ENCODE results near the gene BPNT1.

BPNT1 gene

GRCh38 chr1:220089650-220090556 lies at the start of gene BPNT1:
TSS of gene BPNT1 (minus strand) at chr1:220089788. CDS start at chr1:220079846, 9,942 bp downstream.
- Histone ChIP-seq H4K20me1 (no peaks in the 10 kb centered on the region), H3K9me3 (no peaks in the 10 kb centered on the region), H3K9ac (peak within 1 kb of the TSS; percentile 74), H3K27me3 (no peaks in the 10 kb centered on the region), H3K4me2 (peak within 1 kb of the TSS; percentile 79), H3K4me1 (peaks cover 24% of the 10 kb centered on the region), H3K4me3 (peak within 1 kb of the TSS; percentile 72), H3K36me3 (peaks cover 7% of the 10 kb centered on the region; the same call in 1 of the 2 replicates), H3K27ac (peak within 1 kb of the TSS; percentile 55)
- no peak for TF ChIP-seq Cebpa-rat (IDR thresholded peaks at IDR 0.05)

- H3K27me3 ChIP-seq: no peaks in the 10 kb centered on the region
- peaks cover 85% of the 10 kb centered on the region for H3K36me3 ChIP-seq
- H4K20me1 ChIP-seq: no peaks in the 10 kb centered on the region
- H3K9me3 ChIP-seq: no peaks in the 10 kb centered on the region
- no peak overlapping the region for H3K4me3 ChIP-seq
- peak overlapping the region; percentile 47 for H3K4me2 ChIP-seq
- no peak for TF ChIP-seq Cebpa-rat (IDR thresholded peaks at IDR 0.05)
- no peak overlapping the region; the same call in 1 of the 2 replicates for H3K9ac ChIP-seq
- H3K4me1 ChIP-seq: peaks cover 21% of the 10 kb centered on the region
- peak overlapping the region; percentile 7; the same call in 1 of the 2 replicates for H3K27ac ChIP-seq
These were observed 47.6 kb upstream of the BPNT1 start for GRCh38 chr1:220137019-220137786.

- TF ChIP-seq Cebpa-rat (IDR thresholded peaks at IDR 0.05): no peak
- H3K4me1 ChIP-seq: peaks cover 21% of the 10 kb centered on the region
- no peaks in the 10 kb centered on the region for H4K20me1 ChIP-seq
- H3K27ac ChIP-seq: no peak overlapping the region
- no peak overlapping the region for H3K9ac ChIP-seq
- H3K36me3 ChIP-seq: peaks cover 85% of the 10 kb centered on the region
- no peak overlapping the region for H3K4me3 ChIP-seq
- no peak overlapping the region for H3K4me2 ChIP-seq
- no peaks in the 10 kb centered on the region for H3K9me3 ChIP-seq
- no peaks in the 10 kb centered on the region for H3K27me3 ChIP-seq
These were observed 46.2 kb upstream of the BPNT1 start for GRCh38 chr1:220135755-220136154.

GRCh38 chr1:220129479-220130210 lies 40.1 kb upstream of the BPNT1 start:
- H3K36me3 ChIP-seq: peaks cover 85% of the 10 kb centered on the region
- H3K4me3 ChIP-seq: no peak overlapping the region

GRCh38 chr1:220127076-220127475 lies 37.5 kb upstream of the BPNT1 start:
- Histone ChIP-seq H3K9ac (no peak overlapping the region), H3K4me2 (no peak overlapping the region), H4K20me1 (no peaks in the 10 kb centered on the region), H3K36me3 (peaks cover 67% of the 10 kb centered on the region), H3K27ac (no peak overlapping the region), H3K4me3 (no peak overlapping the region), H3K9me3 (peaks cover 4% of the 10 kb centered on the region; the same call in 1 of the 2 replicates), H3K27me3 (no peaks in the 10 kb centered on the region), H3K4me1 (no peaks in the 10 kb centered on the region)
- TF ChIP-seq Cebpa-rat (IDR thresholded peaks at IDR 0.05): no peak

More at GRCh38 chr1:220129479-220130210, 40.1 kb upstream of the BPNT1 start:
- Histone ChIP-seq H3K27ac (no peak overlapping the region), H4K20me1 (no peaks in the 10 kb centered on the region), H3K4me1 (no peaks in the 10 kb centered on the region), H3K9me3 (peaks cover 4% of the 10 kb centered on the region; the same call in 1 of the 2 replicates), H3K4me2 (no peak overlapping the region), H3K27me3 (no peaks in the 10 kb centered on the region), H3K9ac (no peak overlapping the region)
- TF ChIP-seq Cebpa-rat (IDR thresholded peaks at IDR 0.05): no peak

- Histone ChIP-seq H3K4me3 (no peak overlapping the region), H3K4me1 (no peaks in the 10 kb centered on the region), H3K36me3 (peaks cover 50% of the 10 kb centered on the region), H3K27me3 (no peaks in the 10 kb centered on the region), H3K4me2 (no peak overlapping the region), H4K20me1 (no peaks in the 10 kb centered on the region), H3K27ac (no peak overlapping the region), H3K9me3 (peaks cover 3% of the 10 kb centered on the region; the same call in 1 of the 2 replicates), H3K9ac (no peak overlapping the region)
- no peak for TF ChIP-seq Cebpa-rat (IDR thresholded peaks at IDR 0.05)
These were observed 35.0 kb upstream of the BPNT1 start for GRCh38 chr1:220124542-220124941.

GRCh38 chr1:220123889-220124288 lies 34.3 kb upstream of the BPNT1 start:
- no peak overlapping the region for H3K4me3 ChIP-seq
- H3K4me2 ChIP-seq: no peak overlapping the region
- peaks cover 46% of the 10 kb centered on the region for H3K36me3 ChIP-seq
- TF ChIP-seq Cebpa-rat (IDR thresholded peaks at IDR 0.05): no peak
- no peak overlapping the region for H3K27ac ChIP-seq
- H3K27me3 ChIP-seq: no peaks in the 10 kb centered on the region
- no peaks in the 10 kb centered on the region for H3K9me3 ChIP-seq
- H4K20me1 ChIP-seq: no peaks in the 10 kb centered on the region
- H3K9ac ChIP-seq: no peak overlapping the region
- no peaks in the 10 kb centered on the region for H3K4me1 ChIP-seq

- H4K20me1 ChIP-seq: no peaks in the 10 kb centered on the region
- H3K9me3 ChIP-seq: no peaks in the 10 kb centered on the region
- H3K9ac ChIP-seq: no peak overlapping the region
- no peak overlapping the region for H3K4me2 ChIP-seq
- no peaks in the 10 kb centered on the region for H3K27me3 ChIP-seq
- no peak for TF ChIP-seq Cebpa-rat (IDR thresholded peaks at IDR 0.05)
- H3K4me1 ChIP-seq: no peaks in the 10 kb centered on the region
- no peak overlapping the region for H3K4me3 ChIP-seq
- H3K27ac ChIP-seq: no peak overlapping the region
- H3K36me3 ChIP-seq: peaks cover 39% of the 10 kb centered on the region
These were observed 33.5 kb upstream of the BPNT1 start for GRCh38 chr1:220123066-220123465.

- TF ChIP-seq Cebpa-rat (IDR thresholded peaks at IDR 0.05): no peak
- no peak overlapping the region for H3K4me2 ChIP-seq
- H3K9me3 ChIP-seq: no peaks in the 10 kb centered on the region
- H3K9ac ChIP-seq: no peak overlapping the region
- no peaks in the 10 kb centered on the region for H3K4me1 ChIP-seq
- H3K27ac ChIP-seq: no peak overlapping the region
- no peaks in the 10 kb centered on the region for H3K27me3 ChIP-seq
- peaks cover 36% of the 10 kb centered on the region for H3K36me3 ChIP-seq
- H4K20me1 ChIP-seq: no peaks in the 10 kb centered on the region
- H3K4me3 ChIP-seq: no peak overlapping the region
These were observed 32.4 kb upstream of the BPNT1 start for GRCh38 chr1:220121791-220122530.
